GM23338 (cell line): ENCODE data around the gene FOXP1. TPM values are rescaled to one million over a fixed set of nuclear protein-coding genes. Genes with fewer than 3 reads are reported as not detected.

Experiments used
- ATAC-seq: fragments of 200-7000 bp; cut with Tn5 transposase; 3 replicates; pipeline ENCODE4 v1.9.1; 2020
- DNase-seq: peaks from one replicate; pipeline ENCODE4 v3.0.0-alpha.2; 2015; ENCODE audit warnings: low spot score
- H2AFZ ChIP-seq: fragments of 200-600 bp; sonication (generic); 2 replicates; pipeline ENCODE4 v1.8.0; 2016; ENCODE audit warnings: antibody characterized with exemption, mild to moderate bottlenecking, moderate library complexity
- H3F3A ChIP-seq: fragments of 200-600 bp; sonication (generic); replicated peaks from 2 replicates; pipeline ENCODE4 v1.8.0; 2017; ENCODE audit warnings: antibody characterized with exemption, mixed run types, low read depth
- H3K27ac ChIP-seq: fragments of 200-600 bp; sonication (generic); 2 replicates; pipeline ENCODE4 v1.6.1; 2016; ENCODE audit warnings: low read depth
- H3K27me3 ChIP-seq: fragments of 200-600 bp; sonication (generic); 2 replicates; pipeline ENCODE4 v1.8.0; 2016; ENCODE audit warnings: mild to moderate bottlenecking, mixed run types, moderate library complexity; ENCODE audit not compliant: insufficient read depth
- H3K36me3 ChIP-seq: fragments of 200-600 bp; sonication (generic); 2 replicates; pipeline ENCODE4 v1.8.0; 2016; ENCODE audit warnings: mild to moderate bottlenecking; ENCODE audit not compliant: insufficient read depth
- H3K4me1 ChIP-seq: fragments of 200-600 bp; sonication (generic); 2 replicates; pipeline ENCODE4 v1.8.0; 2016; ENCODE audit warnings: mild to moderate bottlenecking, moderate library complexity; ENCODE audit not compliant: insufficient read depth
- H3K4me2 ChIP-seq: fragments of 200-600 bp; sonication (generic); 2 replicates; pipeline ENCODE4 v1.7.1; 2017; ENCODE audit warnings: mixed run types
- H3K4me3 ChIP-seq: fragments of 200-600 bp; sonication (generic); 2 replicates; pipeline ENCODE4 v1.6.1; 2016; ENCODE audit warnings: mixed run types
- H3K79me2 ChIP-seq: fragments of 200-600 bp; sonication (generic); replicated peaks from 2 replicates; pipeline ENCODE4 v1.8.0; 2017; ENCODE audit warnings: mild to moderate bottlenecking; ENCODE audit not compliant: insufficient read depth
- H3K9me2 ChIP-seq: fragments of 200-600 bp; sonication (generic); 2 replicates; pipeline ENCODE4 v1.8.0; 2017; ENCODE audit not compliant: insufficient read depth
- H4K20me1 ChIP-seq: fragments of 200-600 bp; sonication (generic); replicated peaks from 2 replicates; pipeline ENCODE4 v1.8.0; 2017; ENCODE audit warnings: mild to moderate bottlenecking; ENCODE audit not compliant: insufficient read depth
- H3K27ac Mint-ChIP-seq: 2 replicates; pipeline ENCODE4 v1.8.0; 2020; ENCODE audit warnings: inconsistent platforms, mild to moderate bottlenecking, moderate library complexity, mixed read lengths
- H3K27me3 Mint-ChIP-seq: 3 replicates; pipeline ENCODE4 v1.8.0; 2022; ENCODE audit warnings: low read depth, mild to moderate bottlenecking, moderate library complexity, mixed read lengths, inconsistent platforms; ENCODE audit not compliant: insufficient read depth, poor library complexity
- H3K36me3 Mint-ChIP-seq: 3 replicates; pipeline ENCODE4 v1.8.0; 2021; ENCODE audit warnings: low read depth, mild to moderate bottlenecking, inconsistent platforms, moderate library complexity, mixed read lengths
- H3K4me1 Mint-ChIP-seq: 3 replicates; pipeline ENCODE4 v1.8.0; 2020; ENCODE audit warnings: mild to moderate bottlenecking, inconsistent platforms, mixed read lengths
- H3K4me3 Mint-ChIP-seq: 3 replicates; pipeline ENCODE4 v1.8.0; 2021; ENCODE audit warnings: moderate library complexity, mild to moderate bottlenecking, inconsistent platforms, mixed read lengths
- H3K9me3 Mint-ChIP-seq: 3 replicates; pipeline ENCODE4 v1.8.0; 2020; ENCODE audit warnings: moderate library complexity, mild to moderate bottlenecking, inconsistent platforms, mixed read lengths
- CREB1 ChIP-seq: fragments of 250-450 bp; sonication (Bioruptor Pico); IDR thresholded peaks from 2 replicates; pipeline ENCODE4 v1.5.0; 2020; ENCODE audit warnings: low read depth, mild to moderate bottlenecking, moderate library complexity
- CTCF ChIP-seq, 2 experiments: fragments of 200-600 bp in 1 of 2; sonication (generic) in 1 of 2; conservative IDR thresholded peaks; 2 replicates each; pipeline versions ENCODE4 v1.5.1 to v1.6.1; 2016 to 2017; ENCODE audit warnings: antibody characterized with exemption in 2 of 2, low read depth in 2 of 2, mild to moderate bottlenecking in 2 of 2, moderate library complexity in 1 of 2
- ETS1 ChIP-seq: IDR thresholded peaks from 2 replicates; pipeline ENCODE4 v1.6.1; 2016; ENCODE audit warnings: antibody characterized with exemption
- EZH2 ChIP-seq: fragments of 200-600 bp; sonication (generic); IDR thresholded peaks from one replicate; pipeline ENCODE4 v1.8.0; 2017; ENCODE audit warnings: antibody characterized with exemption, mild to moderate bottlenecking, low read depth; ENCODE audit not compliant: unreplicated experiment
- EZH2phosphoT487 ChIP-seq: fragments of 200-600 bp; sonication (generic); IDR thresholded peaks from one replicate; pipeline ENCODE4 v1.8.1; 2018; ENCODE audit warnings: antibody characterized with exemption; ENCODE audit not compliant: unreplicated experiment
- JUNB ChIP-seq: IDR thresholded peaks from one replicate; pipeline ENCODE4 v1.6.1; 2016; ENCODE audit warnings: antibody characterized with exemption; ENCODE audit not compliant: unreplicated experiment
- NANOG ChIP-seq: IDR thresholded peaks from 2 replicates; pipeline ENCODE4 v1.6.1; 2016; ENCODE audit warnings: antibody characterized with exemption, borderline replicate concordance
- POLR2AphosphoS5 ChIP-seq: IDR thresholded peaks from 2 replicates; pipeline ENCODE4 v1.6.1; 2016; ENCODE audit warnings: antibody characterized with exemption, low read depth
- REST ChIP-seq: IDR thresholded peaks from one replicate; pipeline ENCODE4 v1.6.1; 2018; ENCODE audit warnings: antibody characterized with exemption; ENCODE audit not compliant: unreplicated experiment
- STAT1 ChIP-seq: IDR thresholded peaks from one replicate; pipeline ENCODE4 v1.6.1; 2016; ENCODE audit warnings: antibody characterized with exemption; ENCODE audit not compliant: unreplicated experiment
- ZNF114 ChIP-seq: fragments of 250-450 bp; sonication (Bioruptor Pico); IDR thresholded peaks from 2 replicates; pipeline ENCODE4 v1.5.0; 2020; ENCODE audit warnings: mild to moderate bottlenecking, moderate library complexity
- ZNF331 ChIP-seq: fragments of 250-450 bp; sonication (Bioruptor Pico); IDR thresholded peaks from 2 replicates; pipeline ENCODE4 v1.5.0; 2020; ENCODE audit warnings: low read depth, mild to moderate bottlenecking, moderate library complexity
- ZNF462 ChIP-seq: fragments of 250-450 bp; sonication (Bioruptor Pico); IDR thresholded peaks from 2 replicates; pipeline ENCODE4 v1.5.0; 2020; ENCODE audit warnings: mild to moderate bottlenecking, moderate library complexity
- polyA plus RNA-seq: library from polyadenylated mRNA; unstranded; fragments of >200 nt; fragmentation: Nextera tagmentation; extraction: Ambion mirVana; gene quantifications from 2 replicates; pipeline ENCODE4 v1.2.1, GENCODE V29; 2016
- total RNA-seq: library from RNA; depleted of rRNA; stranded (reverse); fragments of >200 nt; shearing (Covaris generic); gene quantifications from 2 replicates; pipeline ENCODE4 v1.2.3, GENCODE V29; 2014

Gene FOXP1
- total and polyA plus RNA-seq, 2 experiments from 2014 or later = 32.9 to 35.5 TPM

- Histone ChIP-seq H3K4me1 (0 out of 2 replicates have a peak, but pooled peaks cover 1% of the 10 kb centered on the region), H3K79me2 (no peaks in the 10 kb centered on the region), H3K36me3 (no peaks in the 10 kb centered on the region), H3K27me3 (no peaks in the 10 kb centered on the region), H3K27ac (no peak overlapping the region), H3K4me2 (no peak overlapping the region), H3K9me2 (no peaks in the 10 kb centered on the region), H2AFZ (no peak overlapping the region), H4K20me1 (no peaks in the 10 kb centered on the region), H3K4me3 (no peak overlapping the region), H3F3A (no peaks in the 10 kb centered on the region)
- DNase-seq (no peak), ATAC-seq (peak; percentile 49; the same call in 2 of the 3 replicates)
- Mint-ChIP-seq H3K4me3 (no peak overlapping the region), H3K27ac (no peak overlapping the region), H3K27me3 (peaks cover 4% of the 10 kb centered on the region), H3K4me1 (peaks cover 16% of the 10 kb centered on the region), H3K9me3 (no peaks in the 10 kb centered on the region), H3K36me3 (no peaks in the 10 kb centered on the region)
- TF ChIP-seq EZH2phosphoT487 = no peak
- TF ChIP-seq EZH2 = no peak
- TF ChIP-seq STAT1 = no peak
- no peak for TF ChIP-seq ETS1
- no peak for TF ChIP-seq JUNB
- TF ChIP-seq CREB1 (CRISPR knock-in tag) = no peak
- TF ChIP-seq ZNF331 (CRISPR knock-in tag) = no peak
- no peak for TF ChIP-seq REST
- TF ChIP-seq CTCF (conservative IDR thresholded peaks at IDR 0.05; ENCODE audit: low read depth in 2 of 2) = no peak
- no peak for TF ChIP-seq ZNF462 (CRISPR knock-in tag)
- TF ChIP-seq POLR2AphosphoS5 = no peak
- TF ChIP-seq NANOG = no peak
- no peak for TF ChIP-seq ZNF114 (CRISPR knock-in tag)
Measured at GRCh38 chr3:71366988-71367604, 216.4 kb downstream of the FOXP1 start.
